Ishikawa (cell line): ENCODE data around the gene YES1.

Source experiments
- CEBPB ChIP-seq: IDR thresholded peaks from 2 replicates; pipeline ENCODE4 v1.6.1; 2012
- CREB1 ChIP-seq: IDR thresholded peaks from 2 replicates; pipeline ENCODE4 v1.6.1; 2012; ENCODE audit warnings: low read depth
- EGR1 ChIP-seq: IDR thresholded peaks from 2 replicates; pipeline ENCODE4 v1.6.1; 2012
- EP300 ChIP-seq: IDR thresholded peaks from 2 replicates; pipeline ENCODE4 v1.6.1; 2012; ENCODE audit warnings: borderline replicate concordance
- FOXM1 ChIP-seq: IDR thresholded peaks from 2 replicates; pipeline ENCODE4 v1.6.1; 2012; ENCODE audit warnings: low read depth, borderline replicate concordance
- NFIC ChIP-seq: IDR thresholded peaks from 2 replicates; pipeline ENCODE4 v1.6.1; 2012
- RAD21 ChIP-seq: IDR thresholded peaks from 2 replicates; pipeline ENCODE4 v1.6.1; 2012; ENCODE audit warnings: low read depth
- TAF1 ChIP-seq: IDR thresholded peaks from 2 replicates; pipeline ENCODE4 v1.6.1; 2012; ENCODE audit warnings: low read depth, mild to moderate bottlenecking
- TCF12 ChIP-seq: IDR thresholded peaks from 2 replicates; pipeline ENCODE4 v1.6.1; 2012; ENCODE audit warnings: low read depth
- TEAD4 ChIP-seq: IDR thresholded peaks from 2 replicates; pipeline ENCODE4 v1.6.1; 2012
- YY1 ChIP-seq: IDR thresholded peaks from 2 replicates; pipeline ENCODE4 v1.6.1; 2012; ENCODE audit warnings: low read depth
- ZBTB7A ChIP-seq: IDR thresholded peaks from 2 replicates; pipeline ENCODE4 v1.6.1; 2012; ENCODE audit warnings: low read depth
- TF ChIP-seq, protein P1 (sequence below): IDR thresholded peaks from 2 replicates; pipeline ENCODE4 v1.6.1; 2012; ENCODE audit warnings: low read depth, mild to moderate bottlenecking
- TF ChIP-seq, protein P2 (sequence below): IDR thresholded peaks from 2 replicates; pipeline ENCODE4 v1.6.1; 2012
- TF ChIP-seq, protein P3 (sequence below): IDR thresholded peaks from 2 replicates; pipeline ENCODE4 v1.6.1; 2012

The YES1 gene

DNA sequence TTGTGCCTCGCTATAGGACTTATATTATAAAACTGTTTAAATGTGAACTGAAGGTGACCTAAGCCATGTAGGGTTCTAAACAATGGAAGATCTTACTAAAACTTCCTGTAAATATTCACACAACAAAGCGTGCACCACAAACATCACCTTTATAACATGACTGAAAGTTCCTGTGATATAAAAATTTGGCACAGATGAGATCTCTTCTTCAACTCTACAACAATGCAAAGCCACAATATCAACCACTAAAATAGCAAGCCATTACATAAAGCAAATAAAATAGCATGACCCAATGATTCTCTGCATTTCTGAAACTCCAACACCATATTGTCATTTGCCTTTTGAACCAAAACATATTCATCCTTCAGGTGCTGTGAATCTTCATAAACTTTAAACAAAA is 3.5 kb downstream of the YES1 start:
- no peak for TF ChIP-seq ZBTB7A
- TF ChIP-seq FOXM1 = no peak

DNA sequence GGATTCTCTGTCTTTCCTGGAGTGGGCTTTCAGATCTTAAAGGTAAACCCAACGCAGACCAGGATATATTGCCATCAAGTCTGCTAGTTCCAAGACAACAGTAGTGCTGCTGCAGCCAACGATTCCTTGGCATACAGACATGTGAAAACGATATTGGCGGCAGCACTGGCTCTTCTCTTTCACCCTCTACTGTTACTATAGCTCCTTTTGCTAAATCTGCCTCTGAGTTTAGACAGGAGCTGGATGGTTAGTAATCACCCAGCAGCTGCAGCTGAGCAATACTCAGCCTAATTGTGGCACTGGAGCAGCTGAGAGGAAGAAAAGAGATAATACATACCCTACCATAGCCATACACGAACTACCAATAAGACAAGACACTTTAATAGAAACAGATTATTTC is 4.0 kb downstream of the YES1 start:
- TF ChIP-seq TAF1 (no peak), TCF12 (no peak), TEAD4 (no peak), FOXM1 (no peak), NFIC (no peak), RAD21 (no peak), EGR1 (no peak), ZBTB7A (no peak), EP300 (no peak), CEBPB (no peak), YY1 (no peak)
- TF ChIP-seq, protein P1, sequence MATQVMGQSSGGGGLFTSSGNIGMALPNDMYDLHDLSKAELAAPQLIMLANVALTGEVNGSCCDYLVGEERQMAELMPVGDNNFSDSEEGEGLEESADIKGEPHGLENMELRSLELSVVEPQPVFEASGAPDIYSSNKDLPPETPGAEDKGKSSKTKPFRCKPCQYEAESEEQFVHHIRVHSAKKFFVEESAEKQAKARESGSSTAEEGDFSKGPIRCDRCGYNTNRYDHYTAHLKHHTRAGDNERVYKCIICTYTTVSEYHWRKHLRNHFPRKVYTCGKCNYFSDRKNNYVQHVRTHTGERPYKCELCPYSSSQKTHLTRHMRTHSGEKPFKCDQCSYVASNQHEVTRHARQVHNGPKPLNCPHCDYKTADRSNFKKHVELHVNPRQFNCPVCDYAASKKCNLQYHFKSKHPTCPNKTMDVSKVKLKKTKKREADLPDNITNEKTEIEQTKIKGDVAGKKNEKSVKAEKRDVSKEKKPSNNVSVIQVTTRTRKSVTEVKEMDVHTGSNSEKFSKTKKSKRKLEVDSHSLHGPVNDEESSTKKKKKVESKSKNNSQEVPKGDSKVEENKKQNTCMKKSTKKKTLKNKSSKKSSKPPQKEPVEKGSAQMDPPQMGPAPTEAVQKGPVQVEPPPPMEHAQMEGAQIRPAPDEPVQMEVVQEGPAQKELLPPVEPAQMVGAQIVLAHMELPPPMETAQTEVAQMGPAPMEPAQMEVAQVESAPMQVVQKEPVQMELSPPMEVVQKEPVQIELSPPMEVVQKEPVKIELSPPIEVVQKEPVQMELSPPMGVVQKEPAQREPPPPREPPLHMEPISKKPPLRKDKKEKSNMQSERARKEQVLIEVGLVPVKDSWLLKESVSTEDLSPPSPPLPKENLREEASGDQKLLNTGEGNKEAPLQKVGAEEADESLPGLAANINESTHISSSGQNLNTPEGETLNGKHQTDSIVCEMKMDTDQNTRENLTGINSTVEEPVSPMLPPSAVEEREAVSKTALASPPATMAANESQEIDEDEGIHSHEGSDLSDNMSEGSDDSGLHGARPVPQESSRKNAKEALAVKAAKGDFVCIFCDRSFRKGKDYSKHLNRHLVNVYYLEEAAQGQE = no peak
- TF ChIP-seq, protein P2, sequence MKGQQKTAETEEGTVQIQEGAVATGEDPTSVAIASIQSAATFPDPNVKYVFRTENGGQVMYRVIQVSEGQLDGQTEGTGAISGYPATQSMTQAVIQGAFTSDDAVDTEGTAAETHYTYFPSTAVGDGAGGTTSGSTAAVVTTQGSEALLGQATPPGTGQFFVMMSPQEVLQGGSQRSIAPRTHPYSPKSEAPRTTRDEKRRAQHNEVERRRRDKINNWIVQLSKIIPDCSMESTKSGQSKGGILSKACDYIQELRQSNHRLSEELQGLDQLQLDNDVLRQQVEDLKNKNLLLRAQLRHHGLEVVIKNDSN = no peak
- TF ChIP-seq, protein P3, sequence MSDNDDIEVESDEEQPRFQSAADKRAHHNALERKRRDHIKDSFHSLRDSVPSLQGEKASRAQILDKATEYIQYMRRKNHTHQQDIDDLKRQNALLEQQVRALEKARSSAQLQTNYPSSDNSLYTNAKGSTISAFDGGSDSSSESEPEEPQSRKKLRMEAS = no peak

DNA sequence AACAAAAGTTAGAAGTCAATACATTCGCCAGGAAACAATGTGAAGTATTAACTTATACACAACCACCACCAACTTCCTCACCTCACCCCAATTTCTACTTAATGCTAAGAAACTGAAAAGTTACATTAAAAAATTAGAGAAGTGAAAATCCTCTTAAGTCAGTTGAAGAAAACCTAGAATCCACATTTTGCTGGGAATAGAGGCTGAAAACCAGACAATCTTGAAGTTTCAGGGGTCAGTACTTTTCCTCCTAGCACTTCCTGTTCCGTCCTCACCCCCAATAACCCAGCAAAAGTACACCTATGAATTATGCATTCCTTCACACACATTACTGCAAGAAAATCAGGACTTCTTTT is 6.3 kb downstream of the YES1 start:
- no peak for TF ChIP-seq CEBPB
- TF ChIP-seq, protein P1 = no peak
- no peak for TF ChIP-seq RAD21
- no peak for TF ChIP-seq TAF1
- no peak for TF ChIP-seq TCF12
- TF ChIP-seq, protein P2 = no peak
- TF ChIP-seq FOXM1 = no peak
- no peak for TF ChIP-seq NFIC
- no peak for TF ChIP-seq EP300
- TF ChIP-seq, protein P3 = no peak
- no peak for TF ChIP-seq EGR1
- no peak for TF ChIP-seq TEAD4
- no peak for TF ChIP-seq CREB1

DNA sequence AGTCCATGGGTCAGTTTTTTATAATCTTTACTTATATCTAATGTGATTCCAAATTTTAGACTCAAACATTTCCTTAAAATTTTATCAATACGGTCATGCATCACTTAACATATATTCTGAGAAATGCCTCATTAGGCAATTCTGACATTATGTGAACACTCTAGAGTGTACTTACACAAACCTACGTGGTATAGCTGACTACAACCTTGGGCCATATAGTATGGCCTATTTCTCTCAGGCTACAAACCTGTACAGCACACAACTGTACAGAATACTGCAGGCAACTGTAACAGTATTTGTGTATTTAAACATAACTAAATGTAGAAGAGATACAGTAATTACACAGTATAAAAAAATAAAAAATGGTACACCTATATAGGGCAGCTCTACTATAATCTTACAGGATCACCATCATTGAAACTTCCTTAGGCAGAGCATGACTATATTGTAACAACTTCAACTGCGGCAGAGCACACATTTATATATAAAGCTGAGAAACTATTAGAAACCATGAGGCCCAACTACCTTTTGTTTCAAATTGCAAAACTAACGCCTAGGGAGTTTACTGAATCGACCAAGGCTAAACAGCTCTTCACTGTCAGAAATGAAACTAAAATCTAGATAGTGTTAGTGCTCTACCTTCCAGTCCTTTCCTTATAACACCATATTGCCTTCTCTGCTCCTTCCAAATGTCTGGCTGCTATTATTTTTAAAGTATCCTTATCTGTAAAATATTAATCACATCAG is 6.9 kb downstream of the YES1 start:
- TF ChIP-seq RAD21 (no peak), ZBTB7A (no peak), TAF1 (no peak), NFIC (no peak), TCF12 (no peak), CREB1 (no peak)
- TF ChIP-seq, protein P2 = no peak

DNA sequence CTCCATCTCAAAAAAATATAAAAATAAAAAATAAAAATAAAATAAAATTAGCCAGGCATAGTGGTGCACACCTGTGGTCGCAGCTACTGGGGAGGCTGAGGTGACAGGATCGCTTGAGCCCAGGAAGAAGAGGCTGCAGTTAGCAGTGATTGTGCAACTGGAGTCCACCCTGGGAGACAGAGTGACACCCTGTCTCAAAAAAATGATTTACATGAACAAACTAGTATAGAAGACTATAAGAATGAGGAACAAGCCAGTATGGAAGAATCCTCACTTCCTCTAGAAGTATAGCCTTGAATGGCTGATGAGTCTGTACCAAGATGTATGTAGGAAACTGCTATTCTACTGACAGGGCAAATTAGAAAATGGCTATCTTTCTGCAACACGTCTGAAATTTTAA is 10.9 kb downstream of the YES1 start:
- TF ChIP-seq CREB1 = no peak
- no peak for TF ChIP-seq TEAD4
- TF ChIP-seq YY1 = no peak
- TF ChIP-seq, protein P1 = no peak
- no peak for TF ChIP-seq EGR1
- no peak for TF ChIP-seq CEBPB
- TF ChIP-seq TAF1 = no peak
- TF ChIP-seq TCF12 = no peak
- no peak for TF ChIP-seq FOXM1
- TF ChIP-seq NFIC = no peak
- TF ChIP-seq ZBTB7A = no peak
